Measurements from ENCODE around the gene LYL1.

Gene LYL1

GRCh38 chr19:13094106-13094504 lies 8.6 kb downstream of the LYL1 start:
- no peak for DNase-seq (ENCODE audit: low read depth in 1 of 2, low spot score in 1 of 2)

DNA sequence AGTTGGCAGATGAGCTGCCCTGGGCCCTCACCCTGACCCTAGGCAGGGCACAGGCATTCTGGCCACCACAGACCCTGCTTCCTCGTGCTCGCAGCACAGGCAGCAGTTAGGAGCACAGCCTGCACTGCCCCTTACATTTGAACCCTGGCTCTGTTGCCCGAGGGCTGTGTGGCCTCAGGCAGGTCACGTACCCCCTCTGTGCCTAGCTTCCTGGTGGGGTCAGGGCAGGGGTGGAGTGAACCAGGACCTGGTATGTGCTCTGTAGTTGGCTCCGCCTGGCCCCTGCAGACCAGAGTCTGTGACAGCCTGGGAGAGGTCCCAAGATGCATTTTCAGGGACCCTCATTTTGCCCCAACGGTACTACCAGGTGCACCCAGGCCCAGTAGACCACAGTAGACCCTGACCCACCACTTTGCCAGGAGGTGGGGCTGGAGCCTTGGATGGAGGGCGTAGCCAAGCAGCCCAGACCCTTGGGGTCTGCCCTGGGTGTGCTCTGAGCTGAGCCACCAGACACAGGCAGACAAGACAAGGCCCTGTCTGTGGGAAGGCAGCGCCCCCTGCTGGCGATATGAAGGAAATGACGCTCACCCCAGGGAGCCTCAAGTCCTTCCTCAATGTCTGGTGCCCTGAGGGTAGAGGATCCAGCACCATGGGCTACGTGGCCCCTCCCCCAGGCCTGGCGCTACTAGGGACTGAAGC lies 9.1 kb downstream of the LYL1 start:
- DNase-seq (ENCODE audit: low read depth in 1 of 2, low spot score in 1 of 2) = peak; percentile 67 to 72

DNA sequence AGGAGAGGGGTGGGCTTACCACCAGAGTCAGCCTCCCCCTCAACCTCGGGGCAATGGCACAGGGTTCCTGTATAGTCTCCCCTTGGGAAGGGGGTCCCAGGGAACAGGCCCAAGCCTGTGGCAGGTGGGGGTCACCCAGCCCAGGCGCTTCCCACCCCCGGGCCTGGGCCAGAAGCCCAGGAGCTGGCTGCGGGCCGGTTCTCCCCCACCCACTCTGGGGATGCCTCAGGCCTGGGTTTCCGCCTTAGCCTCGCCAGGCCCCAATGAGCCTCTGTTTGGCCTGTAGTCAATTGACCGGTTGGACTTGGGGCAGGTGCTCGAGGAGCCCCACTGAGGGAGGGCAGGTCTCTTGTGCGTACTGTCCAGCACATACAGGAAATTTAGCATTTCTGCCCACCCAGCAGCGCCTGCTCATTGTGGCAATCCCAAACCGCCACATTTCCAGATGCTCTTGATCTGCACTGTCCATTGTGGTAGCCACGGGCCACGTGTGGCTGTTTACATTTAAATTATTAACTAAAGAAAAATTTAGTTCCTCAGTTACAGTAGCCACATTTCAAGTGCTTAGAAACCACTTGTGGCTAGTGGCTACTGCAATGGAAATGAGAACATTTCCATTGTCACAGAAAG lies 9.9 kb downstream of the LYL1 start:
- no peak for DNase-seq (ENCODE audit: low read depth in 1 of 2, low spot score in 1 of 2)

- no peak for DNase-seq (ENCODE audit: low read depth in 1 of 2, low spot score in 1 of 2)
Observed at GRCh38 chr19:13092158-13092543, 10.5 kb downstream of the LYL1 start.

GRCh38 chr19:13091400-13092157 lies 11.1 kb downstream of the LYL1 start:
- DNase-seq (ENCODE audit: low read depth in 1 of 2, low spot score in 1 of 2) = no peak

- no peak for DNase-seq (ENCODE audit: low read depth in 1 of 2, low spot score in 1 of 2)
Observed at GRCh38 chr19:13090511-13091231, 12.0 kb downstream of the LYL1 start.

DNA sequence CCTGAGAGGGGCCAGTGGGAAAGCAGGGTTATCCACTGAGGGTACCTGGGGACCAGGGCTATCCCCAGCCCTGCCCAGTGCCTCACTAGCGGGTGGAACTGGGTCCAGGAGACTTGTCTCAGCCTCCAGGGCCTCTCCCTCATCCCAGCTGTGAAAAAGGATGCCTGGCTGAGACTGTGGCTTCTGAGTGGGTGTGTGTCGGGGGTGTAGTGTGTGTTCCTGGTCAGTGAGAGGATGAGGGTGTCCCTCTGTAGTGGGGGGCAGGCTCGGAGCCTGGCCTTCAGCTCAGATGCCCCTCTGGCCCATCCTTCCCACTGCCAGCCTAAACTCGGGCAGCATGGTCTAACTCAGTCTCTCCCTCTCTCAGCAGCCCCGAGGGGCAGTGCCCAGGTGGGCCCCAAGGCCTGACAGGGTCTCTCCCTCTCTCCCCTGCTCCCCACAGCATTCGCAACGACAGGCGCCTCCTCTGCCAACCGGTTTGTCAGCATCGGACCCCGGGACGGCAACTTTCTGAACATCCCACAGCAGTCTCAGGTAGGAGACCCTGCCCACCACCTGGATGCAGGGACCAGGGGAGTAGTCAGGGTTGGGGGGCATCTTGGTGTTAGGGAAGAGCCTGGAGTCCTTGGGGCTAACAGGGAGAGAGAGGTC lies 12.7 kb downstream of the LYL1 start:
- DNase-seq (ENCODE audit: low read depth in 1 of 2, low spot score in 1 of 2) = no peak

- DNase-seq (ENCODE audit: low read depth in 1 of 2, low spot score in 1 of 2) = no peak
Observed at GRCh38 chr19:13089139-13089856, 13.4 kb downstream of the LYL1 start.

- no peak for DNase-seq (ENCODE audit: low read depth in 1 of 2, low spot score in 1 of 2)
Observed at GRCh38 chr19:13087795-13088537, 14.7 kb downstream of the LYL1 start.

DNA sequence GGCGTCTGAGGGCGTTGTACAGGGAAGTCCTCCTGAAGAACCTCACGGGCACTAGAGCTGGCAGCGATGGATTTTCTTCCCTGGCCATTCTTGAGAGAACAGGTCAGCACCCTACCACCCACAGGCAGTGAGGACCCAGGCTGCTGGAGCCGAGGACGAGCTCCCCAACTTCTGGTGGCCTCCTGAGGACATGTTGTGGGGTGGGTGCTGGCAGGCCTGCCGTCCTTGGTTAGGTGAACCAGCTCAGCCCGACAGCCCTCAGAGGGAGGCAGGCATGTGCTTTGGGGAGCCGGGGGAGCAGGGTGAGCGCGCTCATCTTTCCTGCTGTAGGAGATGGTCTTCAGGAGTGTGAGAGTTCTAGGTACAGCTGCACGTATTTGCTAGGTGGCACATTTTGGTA lies 15.4 kb downstream of the LYL1 start:
- DNase-seq (ENCODE audit: low read depth in 1 of 2, low spot score in 1 of 2) = no peak

- no peak for DNase-seq (ENCODE audit: low read depth in 1 of 2, low spot score in 1 of 2)
Observed at GRCh38 chr19:13086341-13086740, 16.3 kb downstream of the LYL1 start.

DNA sequence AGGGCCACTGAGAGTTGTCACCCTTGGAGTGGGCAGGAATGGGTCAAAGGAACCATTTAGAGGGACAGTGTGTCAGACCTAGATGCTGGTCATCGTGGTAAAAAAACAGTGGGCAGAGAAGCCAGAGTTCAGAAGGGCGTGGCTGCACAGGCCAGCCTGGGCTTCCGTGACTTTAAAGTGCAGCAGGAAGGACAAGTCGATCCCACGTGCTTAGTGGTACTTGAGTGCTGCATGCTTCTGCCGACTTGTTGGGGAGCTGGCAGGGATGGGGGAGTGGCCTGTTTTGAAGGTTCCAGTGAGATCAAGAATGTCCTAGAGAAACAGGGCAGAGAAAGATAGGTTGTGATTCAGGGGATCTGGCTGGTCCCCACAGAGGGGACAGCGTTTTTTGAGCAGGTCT lies 17.0 kb downstream of the LYL1 start:
- DNase-seq (ENCODE audit: low read depth in 1 of 2, low spot score in 1 of 2) = no peak

GRCh38 chr19:13083627-13084026 lies 19.0 kb downstream of the LYL1 start:
- DNase-seq (ENCODE audit: low read depth in 1 of 2, low spot score in 1 of 2) = no peak

GRCh38 chr19:13083008-13083404 lies 19.7 kb downstream of the LYL1 start:
- no peak for DNase-seq (ENCODE audit: low read depth in 1 of 2, low spot score in 1 of 2)

GRCh38 chr19:13082192-13083007 lies 20.3 kb downstream of the LYL1 start:
- no peak for DNase-seq (ENCODE audit: low read depth in 1 of 2, low spot score in 1 of 2)

DNA sequence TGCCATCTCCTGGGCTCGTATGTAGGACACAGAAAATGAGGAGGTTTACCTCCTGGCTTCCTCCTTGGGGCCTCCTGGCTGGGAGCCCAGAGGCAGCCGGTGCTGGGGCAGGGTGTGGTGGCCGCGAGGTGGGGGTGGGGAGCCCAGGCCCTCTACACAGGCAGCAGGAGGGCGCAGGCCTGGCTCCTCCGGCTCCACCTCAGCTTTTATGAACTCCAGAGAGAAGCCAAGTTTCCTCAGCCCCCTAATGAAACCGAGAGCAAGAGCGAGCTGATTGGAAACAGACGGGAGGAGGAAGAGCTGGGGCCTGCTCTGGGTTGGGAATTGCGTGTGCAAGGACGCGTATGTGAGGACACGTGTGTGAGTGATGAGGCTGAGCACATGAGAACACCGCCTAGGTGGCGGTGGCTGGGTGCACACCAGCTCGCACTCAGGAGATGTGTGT lies 23.1 kb downstream of the LYL1 start:
- no peak for DNase-seq (ENCODE audit: low read depth in 1 of 2, low spot score in 1 of 2)

DNA sequence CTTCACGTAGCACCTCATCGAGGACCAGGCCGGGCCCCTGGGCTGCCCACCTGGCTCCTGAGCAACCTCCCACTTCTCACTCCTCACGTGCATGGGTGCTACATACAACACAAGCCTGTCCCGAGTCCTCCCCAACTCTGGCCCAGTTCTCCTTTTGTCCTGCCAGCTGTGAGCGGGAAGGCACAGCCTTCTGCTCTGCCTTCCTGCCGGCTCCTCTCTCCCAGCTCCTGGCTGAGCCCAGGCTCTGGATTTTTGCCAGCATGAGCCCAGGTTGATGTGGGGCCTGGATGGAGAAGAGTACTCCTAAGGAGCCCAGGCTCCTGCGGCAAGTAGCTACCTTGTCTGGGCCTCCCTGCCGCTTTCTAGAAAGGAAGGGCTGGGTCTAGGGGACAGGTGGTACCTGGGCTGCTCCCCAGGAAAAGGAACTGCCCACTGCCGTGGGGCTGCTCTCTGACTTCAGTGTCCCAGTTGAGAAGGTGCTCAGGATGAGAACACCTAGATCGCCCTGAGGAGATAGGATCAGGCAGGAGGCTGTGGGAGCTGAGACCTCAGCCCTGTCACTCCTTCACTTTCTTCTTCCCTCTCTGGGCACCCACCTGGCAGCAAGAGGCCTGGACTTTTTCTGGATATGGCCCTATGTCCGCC lies 23.6 kb downstream of the LYL1 start:
- no peak for DNase-seq (ENCODE audit: low read depth in 1 of 2, low spot score in 1 of 2)

DNA sequence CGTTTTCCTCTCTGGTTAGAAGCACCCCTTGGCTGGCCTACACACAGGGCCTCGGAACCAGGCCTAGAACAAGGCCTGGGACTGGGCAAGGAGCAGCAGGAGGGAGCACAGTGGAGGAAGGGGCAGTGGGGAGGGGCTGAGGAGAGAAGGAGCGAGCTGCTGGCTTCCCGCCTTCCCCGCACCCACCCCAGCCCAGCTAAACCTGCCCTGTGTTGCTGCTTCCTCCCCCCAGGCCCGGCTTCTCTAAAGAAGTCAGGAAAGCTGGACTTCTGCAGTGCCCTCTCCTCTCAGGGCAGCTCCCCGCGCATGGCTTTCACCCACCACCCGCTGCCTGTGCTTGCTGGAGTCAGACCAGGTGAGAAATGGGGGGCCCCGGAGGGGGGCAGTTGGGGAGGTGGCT lies 24.3 kb downstream of the LYL1 start:
- DNase-seq (ENCODE audit: low read depth in 1 of 2, low spot score in 1 of 2) = no peak
